Measurements from ENCODE around the gene ZNF565. TPM values are rescaled to one million over a fixed set of nuclear protein-coding genes. Genes with fewer than 3 reads are reported as not detected.

The ZNF565 gene
- polyA plus RNA-seq, 2 of the 4 experiments (the other 2 are of a cell fraction): 4.5 to 5.6 TPM

- Histone ChIP-seq H3K4me3 (peak overlapping the region; percentile 75), H3K9me3 (no peaks in the 10 kb centered on the region), H3K27ac (peak overlapping the region; percentile 93 to 95), H3K4me1 (peaks cover 37% of the 10 kb centered on the region), H3K4me2 (peak overlapping the region; percentile 79)
- TF ChIP-seq RARB (CRISPR knock-in tag; IDR thresholded peaks at IDR 0.05) (0 out of 2 replicates have a peak, but pooled peaks have one; percentile 25), RAD21 (conservative IDR thresholded peaks at IDR 0.05 in 1 of 2, IDR thresholded peaks at IDR 0.05 in 1 of 2) (0 out of 5 replicates have a peak, but pooled peaks of 1 of the 2 experiments have one; percentile 3), ESRRA (IDR thresholded peaks at IDR 0.05; ENCODE audit: borderline replicate concordance, low read length) (no peak), CHD4 (IDR thresholded peaks at IDR 0.05; ENCODE audit: borderline replicate concordance) (peak; percentile 28; the same call in 1 of the 2 replicates), ZSCAN20 (CRISPR knock-in tag; IDR thresholded peaks at IDR 0.05) (no peak)
- TF ChIP-seq, protein P1, sequence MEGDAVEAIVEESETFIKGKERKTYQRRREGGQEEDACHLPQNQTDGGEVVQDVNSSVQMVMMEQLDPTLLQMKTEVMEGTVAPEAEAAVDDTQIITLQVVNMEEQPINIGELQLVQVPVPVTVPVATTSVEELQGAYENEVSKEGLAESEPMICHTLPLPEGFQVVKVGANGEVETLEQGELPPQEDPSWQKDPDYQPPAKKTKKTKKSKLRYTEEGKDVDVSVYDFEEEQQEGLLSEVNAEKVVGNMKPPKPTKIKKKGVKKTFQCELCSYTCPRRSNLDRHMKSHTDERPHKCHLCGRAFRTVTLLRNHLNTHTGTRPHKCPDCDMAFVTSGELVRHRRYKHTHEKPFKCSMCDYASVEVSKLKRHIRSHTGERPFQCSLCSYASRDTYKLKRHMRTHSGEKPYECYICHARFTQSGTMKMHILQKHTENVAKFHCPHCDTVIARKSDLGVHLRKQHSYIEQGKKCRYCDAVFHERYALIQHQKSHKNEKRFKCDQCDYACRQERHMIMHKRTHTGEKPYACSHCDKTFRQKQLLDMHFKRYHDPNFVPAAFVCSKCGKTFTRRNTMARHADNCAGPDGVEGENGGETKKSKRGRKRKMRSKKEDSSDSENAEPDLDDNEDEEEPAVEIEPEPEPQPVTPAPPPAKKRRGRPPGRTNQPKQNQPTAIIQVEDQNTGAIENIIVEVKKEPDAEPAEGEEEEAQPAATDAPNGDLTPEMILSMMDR (IDR thresholded peaks at IDR 0.05): no peak
- TF ChIP-seq, protein P2, sequence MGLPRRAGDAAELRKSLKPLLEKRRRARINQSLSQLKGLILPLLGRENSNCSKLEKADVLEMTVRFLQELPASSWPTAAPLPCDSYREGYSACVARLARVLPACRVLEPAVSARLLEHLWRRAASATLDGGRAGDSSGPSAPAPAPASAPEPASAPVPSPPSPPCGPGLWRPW (IDR thresholded peaks at IDR 0.05): no peak
- DNase-seq (ENCODE audit: low read depth in 1 of 2, low spot score in 1 of 2): no peak
- FAIRE-seq: no peak
- 39% methylated on average over 7 of the region's 7 CpGs for WGBS (ENCODE audit: missing lambda C conversion rate)
- POLR2A ChIA-PET: interaction anchor here (0.5 to 2.0 kb wide), 11 partner anchors 10 to 389 kb away, joined by 3 to 57 read pairs (median 5); partner anchors contain the start of genes POLR2I, TBCB, THAP8 and ZNF146
- CTCF ChIA-PET: interaction anchor here (0.6 to 6.7 kb wide), 9 partner anchors 9 to 73 kb away, joined by 3 to 81 read pairs (median 3); no protein-coding TSS in a partner anchor
- ATAC-seq: no peak
These were observed 75.4 kb downstream of the ZNF565 start for GRCh38 chr19:36139120-36139472.

GRCh38 chr19:36136964-36137686, 77.3 kb downstream of the ZNF565 start:
- FAIRE-seq (peak; percentile 98), DNase-seq (ENCODE audit: low read depth in 1 of 2, low spot score in 1 of 2) (peak; percentile 95 to 96), ATAC-seq (peak; percentile 33 to 44)
- POLR2A ChIA-PET: interaction anchor here (0.6 to 2.6 kb wide), 7 partner anchors 8 to 114 kb away, joined by 3 to 32 read pairs (median 7); partner anchors contain the start of genes POLR2I, TBCB, THAP8 and ZNF146
- Histone ChIP-seq H3K4me2 (peak overlapping the region; percentile 89), H3K4me1 (peaks cover 50% of the 10 kb centered on the region), H3K27ac (peak overlapping the region; percentile 80 to 93), H3K9me3 (no peaks in the 10 kb centered on the region), H3K4me3 (peak overlapping the region; percentile 26; the same call in 1 of the 3 replicates)
- CTCF ChIA-PET: interaction anchor here (0.7 to 6.7 kb wide), 10 partner anchors 9 to 256 kb away, joined by 3 to 81 read pairs (median 4); no protein-coding TSS in a partner anchor
- WGBS (ENCODE audit: missing lambda C conversion rate): 57% methylated on average over 12 of the region's 12 CpGs
- TF ChIP-seq POLR2A (IDR thresholded peaks at IDR 0.05; ENCODE audit: low read length): peak; percentile 29; the same call in 1 of the 2 replicates
- TF ChIP-seq RAD21 (conservative IDR thresholded peaks at IDR 0.05 in 1 of 2, IDR thresholded peaks at IDR 0.05 in 1 of 2): no peak; a peak in 1 of 5 replicates
- TF ChIP-seq, protein P3, sequence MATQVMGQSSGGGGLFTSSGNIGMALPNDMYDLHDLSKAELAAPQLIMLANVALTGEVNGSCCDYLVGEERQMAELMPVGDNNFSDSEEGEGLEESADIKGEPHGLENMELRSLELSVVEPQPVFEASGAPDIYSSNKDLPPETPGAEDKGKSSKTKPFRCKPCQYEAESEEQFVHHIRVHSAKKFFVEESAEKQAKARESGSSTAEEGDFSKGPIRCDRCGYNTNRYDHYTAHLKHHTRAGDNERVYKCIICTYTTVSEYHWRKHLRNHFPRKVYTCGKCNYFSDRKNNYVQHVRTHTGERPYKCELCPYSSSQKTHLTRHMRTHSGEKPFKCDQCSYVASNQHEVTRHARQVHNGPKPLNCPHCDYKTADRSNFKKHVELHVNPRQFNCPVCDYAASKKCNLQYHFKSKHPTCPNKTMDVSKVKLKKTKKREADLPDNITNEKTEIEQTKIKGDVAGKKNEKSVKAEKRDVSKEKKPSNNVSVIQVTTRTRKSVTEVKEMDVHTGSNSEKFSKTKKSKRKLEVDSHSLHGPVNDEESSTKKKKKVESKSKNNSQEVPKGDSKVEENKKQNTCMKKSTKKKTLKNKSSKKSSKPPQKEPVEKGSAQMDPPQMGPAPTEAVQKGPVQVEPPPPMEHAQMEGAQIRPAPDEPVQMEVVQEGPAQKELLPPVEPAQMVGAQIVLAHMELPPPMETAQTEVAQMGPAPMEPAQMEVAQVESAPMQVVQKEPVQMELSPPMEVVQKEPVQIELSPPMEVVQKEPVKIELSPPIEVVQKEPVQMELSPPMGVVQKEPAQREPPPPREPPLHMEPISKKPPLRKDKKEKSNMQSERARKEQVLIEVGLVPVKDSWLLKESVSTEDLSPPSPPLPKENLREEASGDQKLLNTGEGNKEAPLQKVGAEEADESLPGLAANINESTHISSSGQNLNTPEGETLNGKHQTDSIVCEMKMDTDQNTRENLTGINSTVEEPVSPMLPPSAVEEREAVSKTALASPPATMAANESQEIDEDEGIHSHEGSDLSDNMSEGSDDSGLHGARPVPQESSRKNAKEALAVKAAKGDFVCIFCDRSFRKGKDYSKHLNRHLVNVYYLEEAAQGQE (IDR thresholded peaks at IDR 0.05): no peak
- TF ChIP-seq, protein P4, sequence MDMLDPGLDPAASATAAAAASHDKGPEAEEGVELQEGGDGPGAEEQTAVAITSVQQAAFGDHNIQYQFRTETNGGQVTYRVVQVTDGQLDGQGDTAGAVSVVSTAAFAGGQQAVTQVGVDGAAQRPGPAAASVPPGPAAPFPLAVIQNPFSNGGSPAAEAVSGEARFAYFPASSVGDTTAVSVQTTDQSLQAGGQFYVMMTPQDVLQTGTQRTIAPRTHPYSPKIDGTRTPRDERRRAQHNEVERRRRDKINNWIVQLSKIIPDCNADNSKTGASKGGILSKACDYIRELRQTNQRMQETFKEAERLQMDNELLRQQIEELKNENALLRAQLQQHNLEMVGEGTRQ (IDR thresholded peaks at IDR 0.05): no peak
- TF ChIP-seq, protein P5, sequence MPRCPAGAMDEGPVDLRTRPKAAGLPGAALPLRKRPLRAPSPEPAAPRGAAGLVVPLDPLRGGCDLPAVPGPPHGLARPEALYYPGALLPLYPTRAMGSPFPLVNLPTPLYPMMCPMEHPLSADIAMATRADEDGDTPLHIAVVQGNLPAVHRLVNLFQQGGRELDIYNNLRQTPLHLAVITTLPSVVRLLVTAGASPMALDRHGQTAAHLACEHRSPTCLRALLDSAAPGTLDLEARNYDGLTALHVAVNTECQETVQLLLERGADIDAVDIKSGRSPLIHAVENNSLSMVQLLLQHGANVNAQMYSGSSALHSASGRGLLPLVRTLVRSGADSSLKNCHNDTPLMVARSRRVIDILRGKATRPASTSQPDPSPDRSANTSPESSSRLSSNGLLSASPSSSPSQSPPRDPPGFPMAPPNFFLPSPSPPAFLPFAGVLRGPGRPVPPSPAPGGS (IDR thresholded peaks at IDR 0.05): no peak
- TF ChIP-seq, protein P1 (IDR thresholded peaks at IDR 0.05): no peak
- no peak for TF ChIP-seq HOXA7 (CRISPR knock-in tag; IDR thresholded peaks at IDR 0.05)
- peak; percentile 10; the same call in 1 of the 2 replicates for TF ChIP-seq ZNF302 (CRISPR knock-in tag; IDR thresholded peaks at IDR 0.05)
- no peak for TF ChIP-seq ZFP36 (IDR thresholded peaks at IDR 0.05; ENCODE audit: borderline replicate concordance, partially characterized antibody)
- peak; percentile 71; the same call in 1 of the 2 replicates for TF ChIP-seq RARB (CRISPR knock-in tag; IDR thresholded peaks at IDR 0.05)
- no peak for TF ChIP-seq NR3C1 (IDR thresholded peaks at IDR 0.05)
- no peak for TF ChIP-seq KDM5A (IDR thresholded peaks at IDR 0.05)
- 0 out of 2 replicates have a peak, but pooled peaks have one; percentile 54 for TF ChIP-seq FOSL2 (IDR thresholded peaks at IDR 0.05)
- peak; percentile 92 for TF ChIP-seq FOSL2 (CRISPR knock-in tag; IDR thresholded peaks at IDR 0.05)
- peak; percentile 39 to 61; a peak in 2 of 5 replicates for TF ChIP-seq JUN (IDR thresholded peaks at IDR 0.05)
- no peak for TF ChIP-seq FOSB (CRISPR knock-in tag; IDR thresholded peaks at IDR 0.05)
- no peak for TF ChIP-seq HOXB5 (CRISPR knock-in tag; IDR thresholded peaks at IDR 0.05)
- TF ChIP-seq NPAS2 (CRISPR knock-in tag; IDR thresholded peaks at IDR 0.05; ENCODE audit: borderline replicate concordance): no peak
- TF ChIP-seq RCOR1 (IDR thresholded peaks at IDR 0.05; ENCODE audit: low read depth, low read length): no peak
- TF ChIP-seq HDAC2 (IDR thresholded peaks at IDR 0.05): peak; percentile 59; the same call in 1 of the 2 replicates

All from A549 (cell line).